Stimulated activated CD4-positive, alpha-beta T cell treated with anti-CD3 and anti-CD28 coated beads, TNF-alpha, amount 100 ng/mL, for 4 hours (primary cell): Measurements from ENCODE around the gene CNTN4.

Source experiments
- DNase-seq, 3 experiments: peaks; one replicate each; pipeline ENCODE4 v3.0.0-alpha.2; 2020; ENCODE audit warnings: low read depth in 3 of 3

Gene CNTN4

GRCh38 chr3:2392981-2393380, 294.3 kb downstream of the CNTN4 start:
- no peak for DNase-seq

GRCh38 chr3:2415083-2415482, 316.4 kb downstream of the CNTN4 start:
- no peak for DNase-seq

DNA sequence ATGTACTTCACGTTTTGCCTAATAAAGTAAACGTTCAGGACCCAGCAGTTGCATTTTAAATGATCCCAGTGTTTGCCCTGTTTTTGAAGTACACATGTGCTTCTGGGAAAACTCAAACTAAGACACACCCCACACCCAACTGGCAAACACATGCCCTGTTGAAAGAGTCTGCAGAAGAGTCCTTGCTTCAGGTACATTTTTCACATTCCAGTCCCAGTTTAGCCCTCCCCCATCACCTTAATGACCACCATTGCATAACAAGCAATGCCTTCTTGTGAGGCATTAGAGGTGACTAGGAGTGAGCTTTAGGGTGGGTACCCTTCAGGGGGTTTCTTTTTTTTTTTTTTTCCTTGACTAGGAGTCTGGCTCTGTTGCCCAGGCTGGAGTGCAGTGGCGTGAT, 322.3 kb downstream of the CNTN4 start:
- no peak for DNase-seq

DNA sequence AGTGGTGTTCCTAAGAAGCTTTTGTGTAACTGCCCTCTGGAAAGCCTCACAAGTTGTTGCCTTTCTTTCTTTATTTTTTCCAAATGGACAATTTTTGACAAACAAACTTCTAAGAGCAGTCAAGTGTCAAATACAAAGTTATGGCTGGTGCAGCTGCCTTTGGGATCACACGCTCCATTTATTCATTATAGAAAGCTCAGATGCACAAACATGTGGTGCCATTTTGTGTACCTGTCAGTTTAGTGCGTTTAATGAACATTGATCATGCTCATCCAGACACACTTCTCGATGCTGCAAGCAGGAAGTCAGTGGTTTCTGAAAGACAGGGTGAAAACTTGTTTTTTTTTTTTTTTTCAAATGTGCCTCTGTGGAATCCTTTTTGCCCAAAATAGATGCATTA, 324.5 kb downstream of the CNTN4 start:
- DNase-seq, result no peak

DNA sequence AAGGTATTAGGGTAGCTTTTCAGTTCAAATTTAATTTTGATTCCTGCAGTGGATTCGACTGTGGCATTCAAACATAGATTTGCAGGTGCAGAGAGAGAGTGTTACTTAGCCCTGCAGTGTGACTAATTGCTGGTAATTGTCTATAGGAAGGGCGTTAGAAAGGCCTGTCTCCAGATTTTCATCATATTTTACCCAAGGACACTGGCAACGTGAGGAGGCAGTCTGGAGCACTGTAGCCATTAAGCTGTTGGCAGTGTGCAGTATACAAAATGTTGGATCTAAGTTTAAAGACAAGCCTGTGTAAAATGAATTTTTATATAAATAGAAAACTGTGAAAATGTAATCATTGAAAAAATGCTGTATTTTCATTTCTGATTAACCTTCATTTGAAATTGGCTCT, 342.9 kb downstream of the CNTN4 start:
- no peak for DNase-seq

- DNase-seq, result no peak
Measured at GRCh38 chr3:2446146-2446545, 347.5 kb downstream of the CNTN4 start.

DNA sequence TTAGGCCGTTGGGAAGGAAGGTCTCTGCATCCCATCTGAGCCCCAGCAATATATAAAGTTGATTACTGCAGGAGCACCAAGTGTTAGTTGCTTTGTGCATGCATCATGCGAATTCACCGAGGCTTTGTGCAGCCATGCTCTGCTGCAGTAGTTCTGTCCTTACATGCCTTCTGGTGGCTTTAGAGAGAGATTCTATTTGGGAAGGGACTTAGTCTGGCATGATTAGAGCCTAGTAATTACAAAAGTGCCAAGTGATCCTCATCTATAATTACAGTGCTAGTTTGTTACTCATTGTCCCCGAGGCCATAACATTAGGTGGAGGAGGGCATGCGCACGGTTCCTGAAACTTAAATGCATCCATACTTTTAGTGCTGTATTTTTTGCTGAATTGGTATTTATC, 353.6 kb downstream of the CNTN4 start:
- DNase-seq, result no peak

- no peak for DNase-seq
Measured at GRCh38 chr3:2454865-2455264, 356.2 kb downstream of the CNTN4 start.

- DNase-seq, result no peak
Measured at GRCh38 chr3:2456788-2457187, 358.1 kb downstream of the CNTN4 start.

DNA sequence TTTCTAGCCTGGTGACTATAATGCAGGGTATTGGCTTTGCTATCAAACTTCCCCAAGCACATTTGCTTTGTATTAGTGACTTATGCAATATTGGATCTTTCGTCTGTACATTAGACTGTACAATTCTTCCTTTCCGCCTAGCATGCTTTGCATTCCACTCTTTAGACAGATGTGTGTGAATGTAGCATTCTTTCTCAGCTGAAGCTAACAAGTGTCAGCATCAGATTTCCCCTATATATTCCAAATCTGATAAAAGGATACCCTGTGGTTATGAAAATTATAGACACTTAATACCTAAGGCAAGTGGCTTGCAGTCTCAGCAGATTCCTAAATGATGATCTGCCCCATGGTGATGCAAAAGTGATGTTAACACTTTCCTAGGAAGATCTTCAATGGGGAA, 360.1 kb downstream of the CNTN4 start:
- DNase-seq, result no peak

DNA sequence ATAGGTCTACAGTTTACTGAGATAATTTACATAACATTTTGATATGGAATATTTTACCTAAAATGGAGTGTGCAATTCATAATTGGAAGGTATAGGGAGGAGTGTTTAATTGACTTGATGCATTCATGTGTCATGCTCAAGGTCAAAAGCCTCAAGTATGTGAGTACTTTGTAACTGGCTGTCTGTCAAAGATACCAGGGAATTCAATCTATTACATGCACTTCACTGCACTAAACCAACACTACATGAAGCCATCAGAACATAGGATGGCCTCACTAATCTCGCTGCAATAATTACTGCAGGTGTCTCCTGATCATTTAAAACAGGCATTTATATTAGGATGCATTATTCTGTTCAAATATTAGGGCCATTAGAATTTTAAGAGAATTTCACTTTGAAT, 367.2 kb downstream of the CNTN4 start:
- DNase-seq, result no peak

DNA sequence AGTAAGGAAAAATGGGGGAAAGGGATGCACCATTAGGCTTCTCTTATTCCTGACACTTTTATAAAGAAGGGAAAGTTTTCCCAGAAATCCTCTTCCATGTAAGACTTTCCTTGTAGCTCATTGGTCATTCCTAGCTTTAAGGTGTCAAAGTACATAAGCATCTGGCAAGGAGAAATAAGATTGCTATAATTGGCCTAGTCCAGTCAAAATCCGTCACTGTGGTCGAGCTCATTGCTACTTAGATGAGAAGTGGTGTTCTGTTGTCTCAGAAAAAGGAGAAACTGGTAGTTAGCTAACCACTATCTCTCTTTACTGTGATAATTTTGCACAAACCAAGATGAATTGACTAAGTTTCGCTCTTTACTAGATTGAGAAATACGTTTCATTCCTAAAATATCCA, 370.1 kb downstream of the CNTN4 start:
- DNase-seq, result no peak

- DNase-seq, result no peak
Measured at GRCh38 chr3:2476996-2477395, 378.3 kb downstream of the CNTN4 start.

- no peak for DNase-seq
Measured at GRCh38 chr3:2477620-2478019, 379.0 kb downstream of the CNTN4 start.

DNA sequence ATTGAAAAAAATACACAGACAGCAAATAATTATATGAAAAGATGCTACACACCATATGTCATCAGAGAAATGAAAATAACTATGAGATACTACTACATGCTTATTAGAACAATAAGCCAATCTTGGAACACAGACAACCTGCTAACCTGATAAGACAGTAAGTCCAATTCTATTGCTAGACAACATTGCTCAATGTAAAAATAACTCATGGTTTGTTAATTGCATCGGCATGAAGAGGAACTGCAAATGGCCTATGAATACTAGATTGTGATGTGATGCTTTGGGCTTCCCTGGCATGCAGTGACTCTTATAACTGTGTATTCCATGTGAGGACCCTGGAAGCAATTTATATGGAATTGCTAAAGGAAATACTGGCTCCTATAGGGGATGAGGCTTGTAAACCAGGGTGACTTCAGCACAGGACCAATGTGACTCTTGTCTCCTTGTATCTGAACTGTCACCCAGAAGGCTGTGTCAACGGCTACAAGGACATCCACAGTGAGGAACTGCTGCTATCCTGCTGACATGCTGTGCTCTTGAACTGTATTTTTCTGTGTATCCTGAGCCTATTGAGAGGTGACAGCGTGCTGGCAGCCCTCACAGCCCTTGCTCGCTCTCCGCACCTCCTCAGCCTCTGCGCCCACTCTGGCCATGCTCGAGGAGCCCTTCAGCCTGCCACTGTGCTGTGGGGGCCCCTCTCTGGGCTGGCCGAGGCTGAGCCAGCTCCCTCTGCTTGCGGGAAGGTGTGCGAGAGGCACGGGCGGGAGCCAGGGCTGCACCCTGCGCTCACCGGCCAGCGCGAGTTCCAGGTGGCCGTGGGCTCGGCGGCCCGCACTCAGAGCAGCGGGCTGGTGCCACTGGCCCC, 385.7 kb downstream of the CNTN4 start:
- no peak for DNase-seq

DNA sequence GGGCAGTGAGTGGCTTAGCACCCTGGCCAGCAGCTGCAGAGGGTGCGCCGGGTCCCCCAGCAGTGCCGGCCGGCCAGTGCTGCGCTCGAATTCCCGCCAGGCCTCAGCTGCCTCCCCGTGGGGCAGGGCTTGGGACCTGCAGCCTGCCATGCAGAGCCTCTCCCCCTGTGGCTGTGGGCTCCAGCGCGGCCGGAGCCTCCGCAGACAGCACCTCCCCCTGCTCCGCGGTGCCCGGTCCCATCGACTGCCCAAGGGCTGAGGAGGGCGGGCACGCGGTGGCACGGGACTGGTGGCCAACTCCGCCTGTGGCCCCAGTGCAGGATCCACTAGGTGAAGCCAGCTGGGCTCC, 386.3 kb downstream of the CNTN4 start:
- DNase-seq, result no peak

- no peak for DNase-seq
Measured at GRCh38 chr3:2495746-2496145, 397.1 kb downstream of the CNTN4 start.

DNA sequence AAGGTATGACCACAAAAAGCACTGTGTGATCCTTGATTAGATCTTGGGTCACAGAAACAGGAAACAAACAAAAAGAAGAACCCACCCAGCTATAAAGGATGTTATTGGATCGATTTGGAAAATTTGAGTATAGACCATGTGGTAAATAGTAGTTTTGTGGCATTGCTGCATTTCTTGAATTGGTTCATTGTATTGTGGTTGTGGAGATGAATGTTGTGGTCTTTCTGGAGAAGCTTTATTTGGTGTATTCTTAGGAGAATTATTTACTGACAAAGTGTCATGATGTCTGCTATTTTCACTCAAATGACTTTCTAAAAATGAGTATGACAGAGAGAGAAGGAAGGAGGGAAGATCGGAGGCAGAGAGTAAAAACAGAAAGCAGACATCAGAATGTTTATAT, 406.2 kb downstream of the CNTN4 start:
- no peak for DNase-seq

- no peak for DNase-seq
Measured at GRCh38 chr3:2506776-2507175, 408.1 kb downstream of the CNTN4 start.

DNA sequence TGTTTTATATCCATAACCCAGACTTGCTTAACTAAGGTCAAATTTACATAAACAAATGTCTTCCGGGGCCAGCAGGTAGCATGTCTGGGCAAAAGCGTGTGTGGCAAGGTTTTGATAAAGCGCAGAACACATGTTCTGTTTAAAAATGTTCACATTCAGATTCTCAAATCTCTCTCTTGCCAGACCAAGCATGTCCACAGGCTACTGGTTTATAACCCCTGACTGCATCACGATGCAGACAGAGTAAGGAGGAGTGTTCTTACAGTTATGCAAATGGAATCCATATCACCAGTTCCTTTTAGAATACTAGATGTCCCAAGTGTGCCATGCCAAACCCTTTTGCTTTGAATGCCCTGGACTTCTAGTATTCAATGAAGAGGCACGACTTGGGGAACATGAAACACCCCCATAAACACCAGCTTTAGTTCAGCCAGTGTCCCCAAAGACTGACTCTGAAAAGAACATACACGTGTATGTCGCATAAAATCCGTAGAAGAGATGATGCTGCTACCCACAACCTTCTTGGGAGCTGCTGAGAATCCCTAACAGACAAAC, 412.0 kb downstream of the CNTN4 start:
- no peak for DNase-seq

DNA sequence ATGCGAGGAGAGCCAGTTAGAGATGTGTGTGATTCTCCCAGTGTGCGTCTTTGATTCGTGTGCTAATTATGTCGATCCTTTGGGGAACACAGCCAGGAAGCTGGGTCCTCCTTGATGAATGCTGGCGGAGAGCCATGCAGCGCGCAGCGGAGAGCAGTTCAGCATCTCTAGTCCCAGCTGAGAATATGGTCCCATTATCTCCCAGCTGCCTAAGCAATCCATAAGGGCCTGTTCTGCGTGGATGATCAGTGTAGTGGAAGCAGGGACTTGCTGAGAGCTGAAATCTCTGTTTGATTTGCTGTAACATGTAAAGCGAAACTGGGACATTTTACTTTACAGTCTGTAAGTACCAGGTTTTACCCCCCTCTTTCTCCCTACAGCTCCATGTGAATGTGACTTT, 412.7 kb downstream of the CNTN4 start:
- DNase-seq, result no peak

DNA sequence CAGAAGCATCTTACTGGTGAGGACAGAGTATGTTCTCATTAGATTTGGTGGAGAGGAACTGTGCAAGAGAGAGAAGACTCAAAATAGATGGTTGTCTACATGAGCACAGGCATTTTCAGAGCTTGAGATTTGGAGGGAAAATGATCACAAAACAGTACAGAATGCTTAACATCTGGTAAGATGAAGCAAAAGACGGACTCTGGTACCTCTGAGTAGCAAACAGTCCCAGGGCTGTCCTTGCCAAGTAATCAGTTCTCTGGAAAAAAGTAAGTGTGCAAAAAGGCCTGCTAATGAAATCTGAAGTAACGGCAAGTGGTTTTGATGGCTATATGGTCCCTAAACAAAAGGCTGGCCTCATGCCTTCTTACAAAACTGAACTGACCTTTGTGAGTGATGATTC, 414.2 kb downstream of the CNTN4 start:
- no peak for DNase-seq

GRCh38 chr3:2513986-2514385, 415.3 kb downstream of the CNTN4 start:
- DNase-seq, result no peak
